Measurements from ENCODE around the gene RIOK1. TPM values are rescaled to one million over a fixed set of nuclear protein-coding genes. Genes with fewer than 3 reads are reported as not detected.
"Not testable (repeated sequence)": the region's sequence is repeated elsewhere in the genome, so short reads cannot be mapped to it uniquely, and the experiment has no call there.

Gene RIOK1
- total and polyA plus RNA-seq, 12 donors: 7.0 to 13.4 (median 11.0) TPM

DNA sequence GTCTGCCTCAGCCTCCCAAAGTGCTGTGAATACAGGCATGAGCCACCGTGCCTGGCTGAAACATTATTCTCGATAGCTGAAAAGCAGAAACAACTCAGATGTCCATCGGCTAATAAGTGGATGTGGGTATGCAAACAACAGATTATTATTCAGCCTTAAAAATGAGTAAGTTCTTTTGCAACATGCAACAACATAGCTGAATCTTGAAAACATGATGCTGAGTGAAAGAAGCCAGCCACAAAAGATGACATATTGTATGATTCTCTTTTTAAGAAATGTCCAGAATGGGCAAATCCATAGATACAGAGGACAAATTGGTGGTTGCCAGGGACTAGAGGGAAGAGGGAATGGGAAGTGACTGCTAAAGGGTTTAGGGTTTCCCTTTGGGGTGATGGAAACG lies 61.7 kb downstream of the RIOK1 start:
- Histone ChIP-seq H3K4me3 (no peak overlapping the region), H3K36me3 (no peaks in the 10 kb centered on the region), H3K27ac (no peak overlapping the region), H3K4me1 (no peaks in the 10 kb centered on the region), H3K9me3 (no peaks in the 10 kb centered on the region), H3K27me3 (peaks cover 0 to under 1% (median 0%) of the 10 kb centered on the region in 7 donors)
- intact Hi-C loops (cut with DNase I): no loop called here
- DNase-seq: no peak
- ATAC-seq: no peak
- 62 to 74% methylated on average over 4 of the region's 4 CpGs for WGBS, 2 donors
- TF ChIP-seq, protein P1, sequence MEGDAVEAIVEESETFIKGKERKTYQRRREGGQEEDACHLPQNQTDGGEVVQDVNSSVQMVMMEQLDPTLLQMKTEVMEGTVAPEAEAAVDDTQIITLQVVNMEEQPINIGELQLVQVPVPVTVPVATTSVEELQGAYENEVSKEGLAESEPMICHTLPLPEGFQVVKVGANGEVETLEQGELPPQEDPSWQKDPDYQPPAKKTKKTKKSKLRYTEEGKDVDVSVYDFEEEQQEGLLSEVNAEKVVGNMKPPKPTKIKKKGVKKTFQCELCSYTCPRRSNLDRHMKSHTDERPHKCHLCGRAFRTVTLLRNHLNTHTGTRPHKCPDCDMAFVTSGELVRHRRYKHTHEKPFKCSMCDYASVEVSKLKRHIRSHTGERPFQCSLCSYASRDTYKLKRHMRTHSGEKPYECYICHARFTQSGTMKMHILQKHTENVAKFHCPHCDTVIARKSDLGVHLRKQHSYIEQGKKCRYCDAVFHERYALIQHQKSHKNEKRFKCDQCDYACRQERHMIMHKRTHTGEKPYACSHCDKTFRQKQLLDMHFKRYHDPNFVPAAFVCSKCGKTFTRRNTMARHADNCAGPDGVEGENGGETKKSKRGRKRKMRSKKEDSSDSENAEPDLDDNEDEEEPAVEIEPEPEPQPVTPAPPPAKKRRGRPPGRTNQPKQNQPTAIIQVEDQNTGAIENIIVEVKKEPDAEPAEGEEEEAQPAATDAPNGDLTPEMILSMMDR (IDR thresholded peaks at IDR 0.05): no peak

DNA sequence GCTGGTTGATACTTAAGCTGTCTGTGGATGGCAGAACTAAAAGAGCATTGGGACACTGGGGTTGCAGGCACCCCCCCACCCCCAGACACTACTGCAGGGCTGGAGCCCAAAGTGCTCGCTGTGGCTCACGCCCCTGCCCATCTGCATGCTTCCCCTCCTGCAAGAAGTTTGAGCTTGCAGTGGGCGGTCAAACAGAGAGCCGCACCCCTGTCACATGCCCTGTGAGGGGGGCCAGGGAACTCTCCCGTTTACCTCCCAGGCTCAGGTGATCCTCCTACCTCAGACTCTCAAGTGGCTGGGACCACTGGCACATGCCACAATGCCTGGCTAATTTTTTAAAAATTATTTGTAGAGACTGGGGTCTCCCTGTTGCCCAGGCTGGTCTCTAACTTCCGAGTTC lies 63.3 kb downstream of the RIOK1 start:
- TF ChIP-seq, protein P1 (IDR thresholded peaks at IDR 0.05): no peak
- intact Hi-C loops (cut with DNase I): no loop called here
- 74 to 76% methylated on average over 6 of the region's 6 CpGs for WGBS, 2 donors
- Histone ChIP-seq H3K4me1 (no peaks in the 10 kb centered on the region), H3K36me3 (no peaks in the 10 kb centered on the region), H3K27me3 (no peaks in the 10 kb centered on the region), H3K27ac (no peak overlapping the region), H3K9me3 (no peaks in the 10 kb centered on the region), H3K4me3 (no peak overlapping the region)
- ATAC-seq: no peak
- no peak for DNase-seq

DNA sequence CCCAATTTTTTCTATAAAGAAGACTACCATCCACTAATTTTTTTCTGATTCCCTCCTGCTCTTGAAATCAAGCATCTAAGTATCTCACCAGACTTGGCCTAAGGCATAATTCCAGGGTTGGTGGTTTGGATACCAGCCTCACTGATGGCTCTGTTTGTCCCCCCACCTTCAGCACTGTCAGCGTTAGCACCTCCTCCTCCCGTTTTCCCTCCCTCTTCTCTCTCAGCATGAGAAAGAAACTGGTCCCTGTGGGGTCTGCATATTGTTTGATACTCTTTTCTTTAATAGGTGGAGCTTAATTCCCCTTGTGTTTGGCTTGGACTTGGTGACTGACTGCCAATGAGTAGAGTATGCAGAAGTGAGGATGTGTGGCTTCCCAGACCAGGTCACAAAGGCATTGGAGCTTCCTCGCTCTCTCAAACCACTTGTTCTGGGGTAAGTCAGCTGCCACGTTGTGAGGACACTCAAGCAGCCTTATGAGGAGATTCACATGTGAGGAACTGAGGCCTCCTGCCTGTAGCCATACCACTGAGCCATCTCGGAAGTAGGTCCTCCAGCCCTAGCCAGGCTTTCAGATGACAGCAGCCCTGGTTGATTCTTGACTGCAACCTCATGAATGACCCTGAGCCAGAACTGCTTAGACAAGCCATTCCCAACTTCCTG lies 65.2 kb downstream of the RIOK1 start:
- no peak for ATAC-seq

DNA sequence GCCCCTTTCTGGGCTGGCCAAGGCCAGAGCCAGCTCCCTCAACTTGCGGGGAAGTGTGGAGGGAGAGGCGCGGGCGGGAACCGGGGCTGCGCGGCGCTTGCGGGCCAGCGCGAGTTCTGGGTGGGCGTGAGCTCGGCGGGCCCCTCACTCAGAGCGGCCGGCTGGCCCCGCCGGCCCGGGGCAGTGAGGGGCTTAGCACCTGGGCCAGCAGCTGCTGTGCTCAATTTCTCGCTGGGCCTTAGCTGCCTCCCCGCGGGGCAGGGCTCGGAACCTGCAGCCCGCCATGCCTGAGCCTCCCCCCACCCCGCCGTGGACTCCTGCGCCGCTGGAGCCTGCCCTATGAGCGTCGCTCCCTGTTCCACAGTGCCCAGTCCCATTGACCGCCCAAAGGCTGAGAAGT lies 66.7 kb downstream of the RIOK1 start:
- H3K4me3 ChIP-seq; H3K27ac ChIP-seq; intact Hi-C loops (cut with DNase I); H3K27me3 ChIP-seq; H3K36me3 ChIP-seq; H3K4me1 ChIP-seq; ATAC-seq; H3K9me3 ChIP-seq; DNase-seq: not testable (repeated sequence)
- WGBS, 2 donors: 96 to 97% methylated on average over 26 to 29 of the region's 31 CpGs

More for the DNA sequence above, 65.2 kb downstream of the RIOK1 start:
- no peaks in the 10 kb centered on the region for H3K36me3 ChIP-seq
- no peaks in the 10 kb centered on the region for H3K9me3 ChIP-seq
- H3K27me3 ChIP-seq: no peaks in the 10 kb centered on the region
- no peaks in the 10 kb centered on the region for H3K4me1 ChIP-seq
- no peak overlapping the region for H3K27ac ChIP-seq
- H3K4me3 ChIP-seq: no peak overlapping the region
- intact Hi-C loops (cut with DNase I): no loop called here
- 59 to 61% methylated on average over 5 of the region's 5 CpGs for WGBS, 2 donors
- TF ChIP-seq, protein P1 (IDR thresholded peaks at IDR 0.05): no peak
- no peak for DNase-seq

DNA sequence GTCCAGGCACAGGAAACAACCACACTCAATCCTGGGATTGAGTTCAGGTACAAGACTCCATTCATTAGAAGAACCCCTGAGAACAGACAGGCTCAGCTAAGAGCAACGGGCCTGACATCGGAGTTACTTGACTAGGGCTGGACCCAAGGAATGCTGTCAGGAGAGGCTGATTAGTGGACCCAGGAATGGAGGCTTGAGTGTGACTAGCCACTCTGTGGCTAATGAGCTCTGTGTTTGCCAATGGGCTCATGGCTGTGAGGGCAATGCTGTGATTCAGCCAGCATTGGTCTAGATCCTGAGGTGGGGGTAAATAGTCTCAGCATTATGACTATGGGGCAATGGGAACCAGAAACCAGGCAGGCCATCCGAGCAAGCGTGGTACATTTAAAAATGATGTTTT lies 71.8 kb downstream of the RIOK1 start:
- 81 to 82% methylated on average over 4 of the region's 4 CpGs for WGBS, 2 donors
- TF ChIP-seq, protein P1 (IDR thresholded peaks at IDR 0.05): no peak
- no peaks in the 10 kb centered on the region for H3K4me1 ChIP-seq
- H3K4me3 ChIP-seq: no peak overlapping the region
- no peak overlapping the region for H3K27ac ChIP-seq
- no peaks in the 10 kb centered on the region for H3K27me3 ChIP-seq
- intact Hi-C loops (cut with DNase I): no loop called here
- no peaks in the 10 kb centered on the region for H3K36me3 ChIP-seq
- no peaks in the 10 kb centered on the region for H3K9me3 ChIP-seq
- ATAC-seq (no peak), DNase-seq (no peak)
